22Rv1 (cell line): Measurements from ENCODE around the gene SMIM35.

ENCODE experiments used
- ZFX ChIP-seq: fragments of 450-650 bp; IDR thresholded peaks from 2 replicates; pipeline ENCODE4 v1.6.1; 2017; ENCODE audit warnings: antibody characterized with exemption, borderline replicate concordance
- TF ChIP-seq, protein P1 (sequence below): fragments of 450-650 bp; IDR thresholded peaks from 2 replicates; pipeline ENCODE4 v1.5.1; 2017; ENCODE audit warnings: mild to moderate bottlenecking

DNA sequence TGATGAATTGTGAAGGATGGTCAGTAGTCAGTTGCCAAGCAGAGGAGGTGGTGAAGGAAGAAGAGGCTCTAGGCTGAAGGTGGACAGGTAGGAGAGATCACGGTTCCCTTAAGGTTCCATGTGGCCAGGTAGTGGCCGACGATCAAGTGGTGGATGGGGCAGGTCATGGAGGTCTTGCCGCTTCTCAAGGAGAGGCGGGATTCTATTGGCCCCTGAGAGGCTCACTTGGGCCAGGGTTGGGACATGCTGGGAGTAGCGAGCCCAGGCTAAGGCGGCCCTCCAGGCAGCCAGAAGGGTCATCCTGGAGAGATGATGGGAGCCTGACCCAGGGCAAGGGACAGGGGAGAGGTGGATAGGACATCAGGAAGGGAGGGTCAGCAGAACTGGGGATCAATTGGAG lies 30.8 kb downstream of the SMIM35 start:
- TF ChIP-seq, protein P1, sequence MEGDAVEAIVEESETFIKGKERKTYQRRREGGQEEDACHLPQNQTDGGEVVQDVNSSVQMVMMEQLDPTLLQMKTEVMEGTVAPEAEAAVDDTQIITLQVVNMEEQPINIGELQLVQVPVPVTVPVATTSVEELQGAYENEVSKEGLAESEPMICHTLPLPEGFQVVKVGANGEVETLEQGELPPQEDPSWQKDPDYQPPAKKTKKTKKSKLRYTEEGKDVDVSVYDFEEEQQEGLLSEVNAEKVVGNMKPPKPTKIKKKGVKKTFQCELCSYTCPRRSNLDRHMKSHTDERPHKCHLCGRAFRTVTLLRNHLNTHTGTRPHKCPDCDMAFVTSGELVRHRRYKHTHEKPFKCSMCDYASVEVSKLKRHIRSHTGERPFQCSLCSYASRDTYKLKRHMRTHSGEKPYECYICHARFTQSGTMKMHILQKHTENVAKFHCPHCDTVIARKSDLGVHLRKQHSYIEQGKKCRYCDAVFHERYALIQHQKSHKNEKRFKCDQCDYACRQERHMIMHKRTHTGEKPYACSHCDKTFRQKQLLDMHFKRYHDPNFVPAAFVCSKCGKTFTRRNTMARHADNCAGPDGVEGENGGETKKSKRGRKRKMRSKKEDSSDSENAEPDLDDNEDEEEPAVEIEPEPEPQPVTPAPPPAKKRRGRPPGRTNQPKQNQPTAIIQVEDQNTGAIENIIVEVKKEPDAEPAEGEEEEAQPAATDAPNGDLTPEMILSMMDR: no peak
- TF ChIP-seq ZFX: no peak
